GM21717 (cell line): ENCODE data around the gene CCDC187.
"Not testable (repeated sequence)": the region's sequence is repeated elsewhere in the genome, so short reads cannot be mapped to it uniquely, and the experiment has no call there.

Experiments
- ATAC-seq: cut with Tn5 transposase; IDR thresholded peaks from one replicate; pipeline ENCODE4 v1.9.1; 2021; ENCODE audit warnings: mild to moderate bottlenecking, moderate library complexity; ENCODE audit not compliant: unreplicated experiment

Gene CCDC187

DNA sequence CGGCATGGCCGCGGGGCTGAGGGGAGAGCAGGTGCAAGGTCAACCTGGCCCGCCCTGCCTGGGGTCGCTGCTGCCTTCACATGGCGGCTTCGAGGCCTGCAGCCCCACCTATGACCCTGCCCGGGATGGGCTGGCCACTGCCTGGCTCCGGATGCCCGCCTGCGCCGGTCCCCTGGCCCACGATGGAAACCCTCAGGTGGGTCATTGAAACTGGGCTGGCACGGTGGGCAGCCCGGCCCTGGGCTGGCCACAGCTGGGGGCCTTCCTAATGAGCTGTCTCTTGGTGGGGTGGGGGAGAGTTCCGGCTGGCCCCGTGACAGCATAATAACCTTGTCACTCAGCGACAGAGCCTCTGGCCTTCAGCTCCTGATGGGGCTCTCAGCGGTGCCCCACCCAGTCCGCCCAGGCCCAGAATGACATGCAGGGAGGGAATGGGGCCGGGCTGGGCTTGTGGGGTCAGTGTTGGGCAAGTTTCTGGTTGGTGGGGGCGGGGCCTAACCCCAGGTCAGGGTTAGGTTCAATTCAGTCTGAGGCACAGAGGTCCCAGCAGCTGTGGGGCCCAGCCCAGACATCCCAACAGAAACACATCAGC lies at the start of gene CCDC187:
Gene CCDC187 (minus strand): TSS at position 270 of the 592 bp plus-strand sequence. CDS start 264 bp downstream, at position 6.
- no peak for ATAC-seq

DNA sequence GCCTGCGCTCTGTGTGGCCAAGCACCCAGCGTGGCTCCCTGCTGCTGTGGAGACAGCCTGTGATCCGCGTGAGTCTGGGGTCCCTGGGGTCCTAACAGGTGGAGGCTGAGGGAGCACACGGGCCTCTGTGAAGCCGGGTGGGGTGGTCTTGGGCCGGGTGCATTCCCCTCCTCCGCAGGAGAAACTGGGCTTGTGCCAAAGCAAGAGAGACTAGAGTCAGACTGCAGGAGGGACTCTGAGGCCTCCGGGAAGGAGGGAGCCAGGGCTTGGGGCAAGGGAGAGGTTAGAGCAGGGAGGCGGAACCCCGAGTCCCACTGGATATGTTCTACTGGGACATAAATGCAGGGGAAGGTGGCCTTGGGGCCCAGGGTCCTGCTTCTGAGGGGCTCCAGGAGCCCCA lies 49.2 kb upstream of the CCDC187 start:
- ATAC-seq = no peak

DNA sequence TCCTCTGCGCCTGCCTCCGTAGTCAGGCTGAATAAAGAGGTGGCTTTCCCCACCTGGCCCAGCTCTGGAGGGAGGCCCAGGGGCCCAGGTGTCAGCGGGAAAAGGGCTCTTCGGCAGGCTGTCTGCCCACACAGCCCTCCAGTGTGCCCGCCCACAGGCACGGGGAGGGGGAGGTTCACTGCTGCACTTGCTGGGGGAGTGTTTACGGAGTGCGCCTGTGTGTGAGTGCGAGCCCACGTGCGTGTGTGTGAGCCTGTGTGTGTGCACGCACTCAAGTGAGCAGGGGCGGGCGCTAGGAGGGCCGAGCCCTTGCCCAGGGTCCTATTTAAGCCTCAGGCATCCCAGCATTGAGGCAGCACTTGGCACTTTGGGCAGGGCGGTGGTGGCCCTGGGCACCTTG lies 48.8 kb upstream of the CCDC187 start:
- ATAC-seq = no peak

DNA sequence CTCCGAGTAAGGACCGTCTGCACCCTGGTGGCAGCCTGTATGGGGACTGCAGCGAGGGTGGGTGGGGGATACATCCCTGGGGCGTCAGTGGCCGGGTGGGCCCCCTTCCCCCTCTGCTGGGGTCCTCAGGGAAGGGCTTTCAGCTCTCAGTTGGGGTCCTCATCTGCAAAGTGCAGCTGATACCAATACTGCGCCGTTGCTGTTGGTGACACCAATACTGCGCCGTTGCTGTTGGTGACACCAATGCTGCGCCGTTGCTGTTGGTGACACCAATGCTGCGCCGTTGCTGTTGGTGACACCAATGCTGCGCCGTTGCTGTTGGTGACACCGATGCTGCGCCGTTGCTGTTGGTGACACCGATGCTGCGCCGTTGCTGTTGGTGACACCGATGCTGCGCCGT lies 48.0 kb upstream of the CCDC187 start:
- ATAC-seq = not testable (repeated sequence)

DNA sequence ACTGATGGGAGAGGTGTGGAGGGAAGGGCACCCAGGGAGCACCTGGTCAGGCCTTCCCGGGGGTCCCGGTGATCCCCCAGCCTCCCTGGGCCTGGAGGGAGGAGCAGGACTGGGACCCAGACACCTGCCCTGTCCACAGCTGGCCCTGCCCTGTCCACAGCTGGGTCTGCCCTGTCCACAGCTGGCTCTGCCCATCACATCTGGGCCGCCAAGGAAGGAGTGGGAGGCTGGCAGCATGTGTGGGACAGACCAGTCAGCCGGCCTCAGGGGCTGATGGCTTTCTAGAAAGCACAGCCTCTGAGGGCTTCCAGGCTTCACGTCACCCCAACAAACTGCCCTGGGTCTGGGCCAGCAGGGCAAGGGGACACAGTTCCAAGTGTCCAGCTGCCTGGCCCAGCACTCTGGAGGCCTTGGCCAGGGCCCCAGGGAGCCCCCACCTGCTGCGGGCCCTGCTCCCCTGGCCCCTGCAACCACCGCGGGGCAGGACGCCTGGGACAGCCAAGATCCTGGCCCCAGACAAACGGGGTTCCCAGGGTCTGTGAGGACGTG lies 47.4 kb upstream of the CCDC187 start:
- no peak for ATAC-seq

DNA sequence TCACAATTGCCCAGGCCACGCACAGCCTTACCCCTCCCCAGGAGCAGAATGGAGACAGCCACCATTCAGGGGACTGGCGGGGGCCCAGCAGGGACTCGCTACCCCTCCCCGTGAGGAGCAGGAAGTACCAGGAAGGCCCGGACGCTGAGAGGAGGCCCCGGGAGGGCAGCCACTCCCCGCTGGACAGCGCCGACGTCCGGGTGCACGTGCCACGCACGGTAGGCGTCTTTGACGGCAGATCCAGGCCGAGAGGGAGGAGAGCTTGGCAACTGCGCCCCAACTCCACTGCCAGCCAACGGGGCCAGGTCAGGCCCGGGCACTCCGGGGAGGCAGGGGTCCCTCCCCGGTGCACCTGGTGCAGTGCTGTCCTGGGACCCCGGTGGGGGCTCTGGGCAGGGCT lies 45.7 kb upstream of the CCDC187 start:
- no peak for ATAC-seq

DNA sequence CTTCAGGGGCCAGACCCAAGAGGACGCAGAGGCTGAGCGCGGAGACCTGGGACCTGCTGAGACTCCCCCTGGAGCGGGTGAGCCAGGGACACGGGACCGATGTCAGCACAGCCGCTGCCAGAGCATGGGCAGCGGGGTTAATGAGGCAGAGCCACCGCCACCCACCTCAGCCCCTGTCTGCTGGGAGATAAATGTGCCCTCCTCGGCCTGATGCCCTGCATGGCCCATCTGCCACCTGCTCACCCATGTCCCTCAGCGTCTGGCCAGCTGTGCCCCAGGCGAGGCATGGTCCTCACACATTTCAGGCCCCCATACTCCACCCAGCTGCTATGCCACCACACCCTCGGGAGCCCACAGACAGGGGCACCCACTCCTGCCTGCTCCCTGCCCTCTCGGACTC lies 44.8 kb upstream of the CCDC187 start:
- no peak for ATAC-seq

DNA sequence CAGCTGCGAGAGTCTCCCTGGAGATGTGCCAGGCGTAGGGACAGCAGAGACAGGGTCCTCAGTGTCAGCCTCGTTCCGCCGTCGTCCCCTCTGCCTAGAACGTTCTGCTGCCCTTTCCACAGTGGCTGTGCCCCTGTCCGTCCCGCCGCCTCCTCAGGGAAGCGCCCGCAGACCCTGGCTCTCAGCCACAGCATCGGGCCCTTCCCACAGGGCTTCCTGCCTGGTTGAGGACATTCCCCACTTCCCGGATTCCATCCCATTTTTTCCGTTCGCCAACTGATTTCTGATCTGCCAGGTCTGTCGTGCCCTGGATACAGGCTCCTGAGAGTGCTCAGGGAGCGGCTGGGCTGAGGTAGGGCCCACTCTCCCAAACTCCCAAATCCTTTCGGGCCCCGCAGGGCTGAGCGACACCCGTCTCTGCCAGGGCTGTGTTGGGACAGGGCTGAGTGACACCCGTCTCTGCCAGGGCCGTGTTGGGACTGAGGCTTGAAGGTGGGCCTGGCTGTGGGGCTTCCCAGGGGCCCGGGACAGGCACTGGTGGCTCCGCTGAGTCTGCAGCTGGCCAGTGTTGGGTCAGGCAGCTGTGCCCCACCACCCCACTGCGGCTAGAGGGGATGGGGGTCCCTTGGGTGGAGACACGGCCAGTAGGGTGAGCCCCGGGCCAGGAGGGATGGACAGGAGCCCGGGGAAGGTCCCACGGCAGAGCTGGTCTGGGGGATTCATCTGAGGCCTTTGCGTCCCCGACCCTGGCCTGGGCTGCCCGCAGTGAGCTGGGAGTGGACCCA lies 43.8 kb upstream of the CCDC187 start:
- ATAC-seq = no peak

DNA sequence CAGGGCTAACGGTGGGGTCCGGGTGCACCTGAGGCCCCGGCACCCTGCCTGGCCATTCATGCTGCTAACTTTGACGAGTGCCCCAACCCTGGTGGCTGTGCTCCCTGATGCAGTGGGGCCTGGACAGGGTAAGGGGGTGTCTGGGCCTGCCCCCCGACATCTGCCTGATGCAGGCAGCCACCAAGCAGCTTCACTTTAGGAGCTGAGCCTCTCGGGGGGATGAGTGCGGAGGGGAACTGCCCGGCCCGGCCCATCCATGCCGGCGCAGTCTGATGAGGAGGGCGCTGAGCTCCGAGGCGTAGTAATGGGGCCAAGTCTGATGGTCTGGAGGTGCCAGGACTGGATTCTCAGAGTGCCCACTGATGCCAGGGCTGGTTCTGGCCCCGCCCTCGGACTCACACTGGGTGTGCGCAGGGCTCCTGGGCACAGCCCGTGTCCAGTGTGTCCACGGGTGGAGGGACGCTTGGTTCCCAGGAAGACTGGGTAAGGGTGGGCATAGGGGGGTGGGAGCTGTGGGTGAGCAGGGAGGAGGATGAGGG lies 43.1 kb upstream of the CCDC187 start:
- no peak for ATAC-seq

DNA sequence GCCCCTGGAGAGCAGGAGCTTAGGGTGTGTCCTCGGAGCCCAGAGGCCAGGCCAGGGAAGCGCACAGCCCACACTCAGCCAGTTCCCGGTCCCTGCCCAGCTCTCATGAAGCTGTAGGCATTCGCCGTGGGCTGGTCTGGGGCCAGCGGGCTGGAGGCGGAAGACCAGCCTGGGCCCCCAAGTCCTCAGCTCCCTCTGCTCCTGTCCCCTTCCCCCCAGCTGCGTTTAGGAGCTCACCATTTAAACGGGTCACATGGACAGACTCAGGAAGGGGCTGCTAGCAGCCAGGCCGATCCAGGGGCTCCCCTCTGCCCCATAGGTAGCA lies 42.2 kb upstream of the CCDC187 start:
- no peak for ATAC-seq

DNA sequence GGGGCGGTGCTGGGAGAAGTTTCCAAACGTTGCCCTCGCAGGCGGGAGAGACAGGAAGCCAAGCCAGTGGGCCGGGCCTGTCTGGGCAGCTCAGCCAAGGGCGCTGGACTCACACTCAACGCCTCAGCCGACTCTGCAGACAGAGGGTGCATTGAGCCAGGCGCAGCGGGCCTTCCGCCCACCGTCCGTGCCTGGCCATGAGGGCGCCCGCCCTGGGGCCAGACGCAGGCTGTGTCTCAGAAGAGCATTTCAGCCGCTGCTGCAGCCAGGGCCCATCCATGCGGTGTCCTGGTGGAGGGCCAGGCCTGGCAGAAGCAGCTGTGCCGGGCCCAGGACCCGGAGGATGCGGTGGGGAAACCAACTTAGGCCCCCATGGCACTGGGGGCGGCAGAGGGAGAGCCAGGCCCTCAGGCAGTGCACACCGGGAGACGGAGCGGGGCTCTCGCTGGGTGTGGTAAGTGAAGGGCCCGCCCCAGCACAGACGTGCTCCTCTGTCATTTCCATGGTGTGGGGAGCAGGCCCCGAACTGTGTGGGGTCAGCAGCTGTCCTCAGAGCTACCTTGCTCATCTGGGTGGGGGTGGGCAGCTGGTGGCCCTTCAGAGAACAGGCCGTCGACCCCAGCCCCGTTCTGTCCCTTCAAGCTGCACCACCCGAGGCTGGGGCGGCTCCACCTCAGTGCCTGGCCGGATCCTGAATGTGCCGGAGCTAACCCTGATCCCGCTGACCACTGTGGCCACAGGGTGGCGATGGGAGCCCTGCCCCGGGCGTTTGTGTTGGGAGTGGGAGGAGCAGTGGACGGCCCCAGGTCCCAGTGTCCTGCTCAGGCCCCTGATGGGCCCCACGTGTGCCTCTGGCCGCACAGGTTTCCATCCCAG lies 41.6 kb upstream of the CCDC187 start:
- no peak for ATAC-seq

DNA sequence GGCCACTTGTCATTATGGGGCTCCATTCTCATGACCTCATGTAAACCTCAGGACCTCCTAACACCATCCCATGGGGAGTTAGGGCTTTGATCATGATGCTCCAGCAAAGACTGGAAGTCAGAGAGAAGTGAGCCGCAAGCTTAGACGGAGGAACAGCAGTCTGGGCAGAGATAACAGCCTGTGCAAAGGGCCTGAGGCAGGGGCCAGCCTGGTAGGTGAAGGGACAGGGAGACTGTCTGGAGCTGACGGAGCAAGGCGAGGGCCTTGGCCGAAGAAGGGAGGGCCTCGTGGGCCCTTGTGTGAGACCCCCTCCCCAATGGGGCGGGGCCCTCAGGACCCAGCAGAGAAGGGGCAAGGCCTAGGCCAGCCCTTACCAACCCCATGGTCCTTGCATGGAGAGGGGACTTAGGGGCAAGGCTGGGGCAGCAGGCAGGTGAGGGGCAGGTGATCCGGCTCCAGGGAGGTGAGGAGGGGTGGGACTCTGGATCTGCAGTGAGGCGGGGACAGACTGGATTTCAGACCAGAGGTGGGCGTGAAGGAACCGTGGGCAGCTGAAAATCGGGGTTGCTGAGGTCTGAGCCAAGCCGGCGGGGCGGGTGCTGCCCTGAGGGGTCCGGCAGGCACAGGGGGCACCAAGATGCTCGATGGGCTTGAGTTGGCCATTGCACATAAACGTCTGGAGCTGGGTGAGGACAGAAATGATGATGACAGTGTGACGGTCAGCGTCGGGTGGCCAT lies 40.8 kb upstream of the CCDC187 start:
- no peak for ATAC-seq

DNA sequence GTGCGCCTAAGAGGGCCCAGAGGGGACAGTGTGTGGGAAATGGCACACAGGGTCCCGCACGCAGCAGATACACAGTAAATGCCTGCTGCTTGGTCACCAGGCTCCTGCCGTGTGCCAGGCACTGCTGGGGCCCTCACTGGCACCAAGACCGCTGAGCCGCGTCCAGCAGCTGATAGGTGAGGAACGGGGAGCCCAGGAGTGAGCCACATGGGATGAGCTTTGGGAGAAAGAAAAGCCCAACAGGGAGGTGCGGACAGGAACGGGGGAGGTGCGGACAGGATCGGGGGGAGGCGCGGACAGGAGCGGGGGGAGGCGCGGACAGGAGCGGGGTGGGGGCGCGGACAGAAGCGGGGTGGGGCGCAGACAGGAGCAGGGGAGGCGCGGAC lies 40.0 kb upstream of the CCDC187 start:
- ATAC-seq = no peak

DNA sequence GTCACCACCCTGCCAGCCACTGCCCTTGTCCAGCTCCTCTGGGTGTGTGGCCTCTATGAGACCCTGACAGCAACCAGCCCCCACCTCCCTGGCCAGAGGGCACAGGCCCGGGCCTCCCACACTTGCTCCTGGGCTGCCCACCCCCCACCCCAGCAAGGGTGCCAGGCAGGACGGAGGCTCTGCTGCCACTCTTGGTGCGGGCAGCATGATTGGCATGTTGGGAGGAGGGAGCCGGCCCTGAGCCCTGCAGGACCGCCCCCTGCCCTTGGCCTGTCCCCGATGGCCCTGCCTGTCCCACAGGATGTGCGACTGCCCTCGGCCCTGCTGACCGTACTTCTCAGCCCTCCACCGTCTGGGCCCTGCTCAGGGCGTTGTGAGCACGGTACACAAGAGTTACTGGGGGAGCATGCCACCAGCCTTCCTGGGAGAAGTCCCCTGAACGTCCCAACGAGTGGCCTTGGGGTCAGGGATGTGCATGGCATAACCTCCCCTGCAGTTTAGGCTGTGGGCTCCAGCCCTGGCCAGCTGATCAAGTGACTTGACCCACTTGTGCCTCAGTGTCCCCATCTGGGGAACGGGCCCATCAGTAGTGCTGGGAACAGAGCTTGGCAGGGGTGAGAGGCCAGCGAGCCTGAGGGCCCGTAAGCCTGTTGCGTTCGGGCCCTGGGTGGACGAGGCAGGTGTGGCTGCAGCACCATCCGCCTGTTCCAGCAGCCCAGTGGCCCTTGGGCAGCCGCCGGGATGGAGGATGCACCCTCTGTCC lies 39.4 kb upstream of the CCDC187 start:
- no peak for ATAC-seq

DNA sequence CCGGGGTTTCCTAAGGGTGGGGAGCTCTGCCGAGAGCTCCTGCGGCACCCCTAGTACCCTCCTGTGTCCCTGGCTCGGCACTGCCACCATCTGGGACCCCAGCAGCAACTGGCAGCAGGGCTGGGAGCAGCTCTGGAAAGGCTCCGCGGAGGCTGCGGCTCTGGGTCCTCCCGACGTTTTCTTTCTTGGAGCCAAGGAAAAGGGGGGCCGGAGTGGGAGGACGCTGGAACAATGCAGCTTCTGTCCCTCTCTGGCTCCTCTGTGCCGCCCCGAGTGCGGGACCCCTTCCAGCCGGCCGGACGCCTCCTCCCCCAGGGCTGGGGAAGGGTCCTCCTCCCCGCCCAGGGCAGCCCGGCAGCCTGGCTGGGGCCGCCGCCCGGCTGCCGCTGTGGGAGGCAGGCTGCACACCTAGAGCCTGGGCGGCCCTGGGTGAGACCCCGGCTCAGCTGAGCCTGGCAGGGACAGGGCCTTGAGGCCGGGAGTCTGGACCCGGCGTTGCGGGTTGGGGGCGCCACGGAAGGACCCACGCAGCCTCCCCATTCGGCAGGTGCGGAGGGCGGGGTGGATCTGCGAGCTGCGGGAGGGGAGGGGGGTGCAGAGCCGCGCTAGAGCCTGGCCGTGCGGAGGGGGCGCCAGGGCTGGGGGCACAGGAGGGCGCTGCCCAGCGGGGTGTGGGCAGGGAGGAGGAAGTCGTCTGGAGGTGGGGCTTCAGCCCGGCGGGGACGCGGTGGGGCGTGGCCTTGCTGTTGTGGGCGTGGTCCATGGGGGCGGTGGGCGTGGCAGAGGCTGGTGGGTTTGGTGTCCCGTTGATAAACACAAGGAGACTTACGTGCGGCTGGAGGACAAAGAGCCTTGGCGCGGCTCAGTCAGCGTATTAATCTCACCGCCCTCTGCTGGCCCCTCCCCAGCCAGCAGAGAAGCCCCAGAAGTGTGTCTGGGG lies 38.6 kb upstream of the CCDC187 start:
- no peak for ATAC-seq

DNA sequence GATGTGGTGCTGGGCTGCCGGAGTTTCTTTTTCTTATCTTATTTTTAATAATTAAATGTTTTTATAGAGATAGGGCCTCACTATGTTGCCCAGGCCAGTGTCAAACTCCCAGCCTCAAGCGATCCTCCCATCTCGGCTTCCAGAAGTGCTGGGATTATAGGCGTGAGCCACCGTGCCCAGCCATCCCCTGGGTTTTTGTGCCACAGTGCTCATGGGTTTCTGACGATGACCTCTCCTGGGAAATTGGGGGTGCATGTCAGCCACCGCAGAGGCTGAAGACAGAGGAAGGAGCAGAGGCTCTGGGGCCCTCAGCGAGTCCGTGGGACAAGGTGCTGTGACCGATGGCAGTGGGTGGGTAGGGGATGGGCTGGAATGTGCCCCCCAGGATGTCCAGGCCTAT lies 37.9 kb upstream of the CCDC187 start:
- no peak for ATAC-seq

DNA sequence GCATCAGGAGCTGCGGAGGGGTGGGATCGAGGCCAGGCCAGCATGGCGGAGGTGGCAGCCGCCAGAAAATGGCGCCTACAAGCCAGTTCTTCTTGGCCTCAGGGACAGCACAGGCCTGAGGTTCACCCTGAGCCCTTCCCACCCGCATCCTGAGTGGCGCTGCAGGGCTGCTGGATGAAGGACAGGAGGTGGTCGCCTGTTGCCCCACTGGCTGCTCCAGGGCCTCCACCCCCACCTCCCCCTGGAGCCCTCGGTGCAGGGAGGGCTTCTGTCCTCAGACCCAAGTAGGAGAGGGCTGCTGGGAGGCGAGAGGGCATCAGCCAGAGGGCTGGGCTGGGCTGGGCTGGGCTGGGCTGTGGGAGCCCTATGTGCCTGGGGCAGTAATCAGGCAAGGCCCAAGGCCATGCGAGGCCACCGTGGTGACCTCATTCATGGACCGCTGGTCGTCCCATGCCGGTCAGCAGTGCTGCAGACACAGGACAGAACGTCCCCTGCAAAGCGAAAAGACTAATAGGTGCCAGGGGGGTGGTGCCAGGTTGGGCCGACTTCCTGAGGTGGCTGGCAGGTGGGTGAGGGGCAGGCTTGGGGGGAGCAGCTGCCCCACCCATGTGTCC lies 37.3 kb upstream of the CCDC187 start:
- no peak for ATAC-seq

DNA sequence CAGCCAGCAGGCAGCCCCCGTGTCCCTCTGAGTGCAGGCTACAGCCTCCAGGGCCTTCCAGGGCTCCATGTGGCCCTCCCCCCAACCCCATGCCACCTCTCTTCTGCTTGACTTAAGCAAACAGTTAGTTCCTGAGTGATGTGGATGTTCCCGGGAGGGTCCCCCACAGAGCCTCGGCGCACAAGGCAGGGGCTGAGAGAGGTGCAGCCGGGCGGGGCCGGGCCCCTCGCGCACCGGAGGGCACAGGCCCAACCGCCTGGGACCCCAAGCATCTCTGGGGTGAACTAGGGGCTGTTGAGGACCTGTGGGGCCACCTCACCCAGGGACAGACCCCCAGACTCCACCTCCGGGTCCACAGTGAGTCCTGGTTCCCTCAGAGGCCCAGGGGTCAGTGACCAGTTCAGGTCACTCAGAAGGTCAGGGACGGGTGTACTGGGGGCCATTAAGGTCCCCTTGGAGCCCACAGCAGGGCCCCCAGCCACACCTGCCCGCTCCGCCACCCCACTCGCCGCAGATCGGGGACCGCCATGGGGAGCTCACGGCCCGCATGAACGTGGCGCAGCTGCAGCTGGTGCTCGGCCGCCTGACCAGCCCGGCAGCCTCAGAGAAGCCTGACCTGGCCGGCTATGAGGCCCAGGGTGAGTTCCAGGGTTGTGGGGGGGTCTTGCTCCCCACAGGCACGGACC lies 36.6 kb upstream of the CCDC187 start:
- no peak for ATAC-seq
